Activated naive CD8-positive, alpha-beta T cell treated with anti-CD3 and anti-CD28 coated beads for 36 hours (primary cell): ENCODE data around the gene CDH1. TPM values are rescaled to one million over a fixed set of nuclear protein-coding genes. Genes with fewer than 3 reads are reported as not detected.

Experiments used
- DNase-seq: peaks from one replicate; pipeline ENCODE4 v3.0.0; 2021
- H3K27ac Mint-ChIP-seq: one replicate; pipeline ENCODE4 v1.8.0; 2022; ENCODE audit warnings: mild to moderate bottlenecking, moderate library complexity, mixed read lengths
- H3K27me3 Mint-ChIP-seq: one replicate; pipeline ENCODE4 v1.8.0; 2022; ENCODE audit warnings: mild to moderate bottlenecking, mixed read lengths
- H3K36me3 Mint-ChIP-seq: one replicate; pipeline ENCODE4 v1.8.0; 2021; ENCODE audit warnings: mild to moderate bottlenecking, mixed read lengths
- H3K4me1 Mint-ChIP-seq: one replicate; pipeline ENCODE4 v1.8.0; 2021; ENCODE audit warnings: mixed read lengths
- H3K4me3 Mint-ChIP-seq: one replicate; pipeline ENCODE4 v1.8.0; 2022; ENCODE audit warnings: mild to moderate bottlenecking, moderate library complexity, mixed read lengths
- H3K9me3 Mint-ChIP-seq: one replicate; pipeline ENCODE4 v1.8.0; 2022; ENCODE audit warnings: mixed read lengths
- total RNA-seq, 2 experiments: library from RNA; stranded (reverse); gene quantifications; one replicate each; pipeline ENCODE4 v1.2.3, GENCODE V29; 2021

Gene CDH1
- total RNA-seq, 2 experiments from 2014 or later = 0.16 to 0.21 TPM

- H3K4me3 Mint-ChIP-seq = no peak overlapping the region
- H3K9me3 Mint-ChIP-seq = no peaks in the 10 kb centered on the region
- no peak for DNase-seq
- peaks cover 19% of the 10 kb centered on the region for H3K4me1 Mint-ChIP-seq
- no peaks in the 10 kb centered on the region for H3K36me3 Mint-ChIP-seq
- peaks cover 5% of the 10 kb centered on the region for H3K27me3 Mint-ChIP-seq
- H3K27ac Mint-ChIP-seq = no peak overlapping the region
These were observed 27.8 kb downstream of the CDH1 start for GRCh38 chr16:68764862-68765261.

- no peak overlapping the region for H3K4me3 Mint-ChIP-seq
- H3K9me3 Mint-ChIP-seq = no peaks in the 10 kb centered on the region
- peaks cover 7% of the 10 kb centered on the region for H3K4me1 Mint-ChIP-seq
- no peak overlapping the region for H3K27ac Mint-ChIP-seq
- H3K36me3 Mint-ChIP-seq = no peaks in the 10 kb centered on the region
- H3K27me3 Mint-ChIP-seq = peaks cover 5% of the 10 kb centered on the region
- DNase-seq = no peak
These were observed 30.5 kb downstream of the CDH1 start for GRCh38 chr16:68767581-68767980.

GRCh38 chr16:68768175-68768574, 31.1 kb downstream of the CDH1 start:
- no peak for DNase-seq
- Mint-ChIP-seq H3K4me1 (peaks cover 7% of the 10 kb centered on the region), H3K27ac (no peak overlapping the region), H3K27me3 (peaks cover 1% of the 10 kb centered on the region), H3K9me3 (no peaks in the 10 kb centered on the region), H3K36me3 (no peaks in the 10 kb centered on the region), H3K4me3 (no peak overlapping the region)

- no peak overlapping the region for H3K4me3 Mint-ChIP-seq
- H3K27ac Mint-ChIP-seq = no peak overlapping the region
- H3K27me3 Mint-ChIP-seq = no peaks in the 10 kb centered on the region
- H3K4me1 Mint-ChIP-seq = peaks cover 7% of the 10 kb centered on the region
- H3K9me3 Mint-ChIP-seq = no peaks in the 10 kb centered on the region
- no peaks in the 10 kb centered on the region for H3K36me3 Mint-ChIP-seq
- no peak for DNase-seq
These were observed 31.7 kb downstream of the CDH1 start for GRCh38 chr16:68768771-68769170.

GRCh38 chr16:68770671-68771070, 33.6 kb downstream of the CDH1 start:
- Mint-ChIP-seq H3K27ac (no peak overlapping the region), H3K9me3 (no peaks in the 10 kb centered on the region), H3K4me1 (peaks cover 2% of the 10 kb centered on the region), H3K4me3 (no peak overlapping the region), H3K36me3 (no peaks in the 10 kb centered on the region), H3K27me3 (no peaks in the 10 kb centered on the region)
- no peak for DNase-seq

GRCh38 chr16:68772030-68772681, 35.1 kb downstream of the CDH1 start:
- no peaks in the 10 kb centered on the region for H3K36me3 Mint-ChIP-seq

GRCh38 chr16:68772871-68773270, 35.8 kb downstream of the CDH1 start:
- Mint-ChIP-seq H3K9me3 (no peaks in the 10 kb centered on the region), H3K27me3 (no peaks in the 10 kb centered on the region), H3K27ac (no peak overlapping the region), H3K36me3 (no peaks in the 10 kb centered on the region), H3K4me3 (no peak overlapping the region), H3K4me1 (peaks cover 7% of the 10 kb centered on the region)
- DNase-seq = no peak

More at GRCh38 chr16:68772030-68772681, 35.1 kb downstream of the CDH1 start:
- Mint-ChIP-seq H3K27ac (no peak overlapping the region), H3K27me3 (no peaks in the 10 kb centered on the region), H3K4me3 (no peak overlapping the region), H3K9me3 (no peaks in the 10 kb centered on the region), H3K4me1 (peaks cover 7% of the 10 kb centered on the region)
- no peak for DNase-seq

GRCh38 chr16:68774982-68775634, 38.0 kb downstream of the CDH1 start:
- DNase-seq = no peak
- peaks cover 7% of the 10 kb centered on the region for H3K4me1 Mint-ChIP-seq
- H3K27ac Mint-ChIP-seq = no peak overlapping the region
- H3K9me3 Mint-ChIP-seq = no peaks in the 10 kb centered on the region
- H3K4me3 Mint-ChIP-seq = no peak overlapping the region
- H3K27me3 Mint-ChIP-seq = no peaks in the 10 kb centered on the region
- H3K36me3 Mint-ChIP-seq = no peaks in the 10 kb centered on the region

GRCh38 chr16:68776821-68777485, 39.9 kb downstream of the CDH1 start:
- H3K4me3 Mint-ChIP-seq = no peak overlapping the region
- H3K9me3 Mint-ChIP-seq = no peaks in the 10 kb centered on the region
- peaks cover 10% of the 10 kb centered on the region for H3K4me1 Mint-ChIP-seq
- no peaks in the 10 kb centered on the region for H3K27me3 Mint-ChIP-seq
- no peaks in the 10 kb centered on the region for H3K36me3 Mint-ChIP-seq
- H3K27ac Mint-ChIP-seq = no peak overlapping the region
- peak; percentile 20 for DNase-seq

- no peaks in the 10 kb centered on the region for H3K9me3 Mint-ChIP-seq
- no peak overlapping the region for H3K27ac Mint-ChIP-seq
- H3K27me3 Mint-ChIP-seq = no peaks in the 10 kb centered on the region
- no peaks in the 10 kb centered on the region for H3K36me3 Mint-ChIP-seq
- no peak overlapping the region for H3K4me3 Mint-ChIP-seq
- no peak for DNase-seq
- H3K4me1 Mint-ChIP-seq = peaks cover 14% of the 10 kb centered on the region
These were observed 41.6 kb downstream of the CDH1 start for GRCh38 chr16:68778551-68779231.

- Mint-ChIP-seq H3K4me1 (peaks cover 14% of the 10 kb centered on the region), H3K4me3 (no peak overlapping the region), H3K9me3 (no peaks in the 10 kb centered on the region), H3K27ac (no peak overlapping the region), H3K36me3 (no peaks in the 10 kb centered on the region), H3K27me3 (peaks cover 9% of the 10 kb centered on the region)
- no peak for DNase-seq
These were observed 42.8 kb downstream of the CDH1 start for GRCh38 chr16:68779891-68780290.

- Mint-ChIP-seq H3K9me3 (no peaks in the 10 kb centered on the region), H3K4me3 (no peak overlapping the region), H3K4me1 (peaks cover 10% of the 10 kb centered on the region), H3K36me3 (no peaks in the 10 kb centered on the region), H3K27me3 (peaks cover 13% of the 10 kb centered on the region), H3K27ac (no peak overlapping the region)
- no peak for DNase-seq
These were observed 44.7 kb downstream of the CDH1 start for GRCh38 chr16:68781784-68782183.

- H3K4me1 Mint-ChIP-seq = peaks cover 7% of the 10 kb centered on the region
- H3K27ac Mint-ChIP-seq = no peak overlapping the region
- DNase-seq = peak; percentile 6
- peaks cover 13% of the 10 kb centered on the region for H3K27me3 Mint-ChIP-seq
- no peak overlapping the region for H3K4me3 Mint-ChIP-seq
- no peaks in the 10 kb centered on the region for H3K36me3 Mint-ChIP-seq
- no peaks in the 10 kb centered on the region for H3K9me3 Mint-ChIP-seq
These were observed 45.4 kb downstream of the CDH1 start for GRCh38 chr16:68782198-68783174.

- Mint-ChIP-seq H3K36me3 (no peaks in the 10 kb centered on the region), H3K9me3 (no peaks in the 10 kb centered on the region), H3K27me3 (peaks cover 13% of the 10 kb centered on the region), H3K27ac (no peak overlapping the region), H3K4me1 (peaks cover 7% of the 10 kb centered on the region), H3K4me3 (no peak overlapping the region)
- no peak for DNase-seq
These were observed 47.1 kb downstream of the CDH1 start for GRCh38 chr16:68784226-68784625.
